Hematopoietic multipotent progenitor cell treated with erythropoietin and hydrocortisone succinate and interleukin-3 and kit ligand, for 4 days (in vitro differentiated cells): ENCODE measurements around the gene GVQW3.

Experiments used
- DNase-seq: peaks from one replicate; pipeline ENCODE4 v3.0.0-alpha.2; 2015

Gene GVQW3

DNA sequence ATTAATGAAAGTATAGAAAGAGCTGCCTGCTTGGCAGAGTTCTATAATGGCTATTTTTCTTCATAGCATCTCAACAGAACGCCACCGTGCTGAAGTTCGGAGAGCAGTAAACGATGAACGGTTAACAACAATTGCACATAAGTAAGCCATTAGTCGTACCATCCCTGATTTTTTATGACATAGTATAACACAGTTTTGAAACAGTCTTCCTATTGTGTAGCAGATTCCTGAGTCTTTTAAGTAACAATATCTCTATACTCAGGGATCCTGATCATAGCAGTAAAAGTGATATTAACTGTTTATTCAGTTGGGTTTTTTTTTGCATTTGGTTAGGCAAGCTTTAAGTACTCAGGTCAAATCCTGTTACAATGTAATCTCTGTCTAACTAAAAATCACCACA lies 72.1 kb downstream of the GVQW3 start:
- DNase-seq = no peak

DNA sequence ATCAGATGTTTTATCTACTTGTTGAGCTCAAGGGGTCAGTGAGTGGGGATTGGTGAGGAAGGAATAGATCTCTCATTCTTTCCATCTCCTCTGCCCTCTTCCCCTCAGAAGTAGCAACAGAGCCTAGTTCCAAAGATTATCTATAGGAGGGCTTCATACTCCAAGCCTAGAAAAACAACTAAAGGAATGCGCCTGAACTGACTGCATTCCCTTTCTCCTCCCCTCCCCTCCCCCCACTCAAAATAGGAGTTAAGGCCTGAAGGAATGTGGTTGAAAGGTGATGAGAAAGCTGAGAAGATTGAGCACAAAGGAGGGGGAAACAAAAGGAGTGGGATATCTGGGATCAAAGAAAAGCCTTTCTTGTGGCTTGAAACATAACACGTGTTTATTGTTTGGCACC lies 74.2 kb downstream of the GVQW3 start:
- no peak for DNase-seq

DNA sequence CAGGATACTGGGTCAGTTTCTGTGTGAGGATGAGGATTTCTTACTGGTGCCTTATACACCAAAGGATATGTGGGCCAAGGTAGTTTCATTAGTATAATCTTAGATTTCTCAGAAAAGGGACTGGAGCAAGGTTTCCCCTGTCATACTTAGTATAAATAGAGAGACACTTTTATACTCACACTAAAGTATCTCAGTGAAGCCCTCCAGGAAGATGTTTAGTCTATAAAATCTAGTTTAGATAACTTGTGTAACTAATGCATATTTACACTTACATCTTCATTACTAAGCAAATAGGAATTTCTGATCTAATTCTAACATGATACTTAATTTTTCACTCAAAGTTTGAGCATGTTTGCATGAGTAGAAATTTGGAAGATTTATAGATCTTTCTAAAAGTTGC lies 74.8 kb downstream of the GVQW3 start:
- no peak for DNase-seq

- no peak for DNase-seq
These were observed 75.4 kb downstream of the GVQW3 start for GRCh38 chr11:76456571-76456970.
